GM12892 (cell line): Measurements from ENCODE around the gene LAMA3.

Experiments
- DNase-seq: peaks from one replicate; pipeline ENCODE4 v3.0.0; 2011; ENCODE audit not compliant: insufficient read length
- FAIRE-seq: peaks from 2 replicates; lab custom pipeline; 2011; peaks lifted over from hg19 to GRCh38; lab: Jason Lieb, UNC
- POLR2A ChIP-seq: IDR thresholded peaks from 2 replicates; pipeline ENCODE4 v1.6.1; 2011; ENCODE audit warnings: low read depth, low read length, control low read depth
- POLR2AphosphoS5 ChIP-seq: IDR thresholded peaks from 2 replicates; pipeline ENCODE4 v1.6.1; 2011; ENCODE audit warnings: low read depth, low read length, control low read depth
- TAF1 ChIP-seq: IDR thresholded peaks from 2 replicates; pipeline ENCODE4 v1.6.1; 2011; ENCODE audit warnings: low read depth, mild to moderate bottlenecking, control low read depth, low read length, borderline replicate concordance

The LAMA3 gene

GRCh38 chr18:23675236-23675635, 14.0 kb upstream of the LAMA3 start:
- DNase-seq (no peak), FAIRE-seq (no peak)
- TF ChIP-seq POLR2AphosphoS5 (no peak), TAF1 (no peak), POLR2A (no peak)

GRCh38 chr18:23675896-23676295, 13.4 kb upstream of the LAMA3 start:
- no peak for DNase-seq
- FAIRE-seq: no peak
- TF ChIP-seq POLR2A (no peak), TAF1 (no peak)

GRCh38 chr18:23682045-23682444, 7.2 kb upstream of the LAMA3 start:
- TF ChIP-seq TAF1 (no peak), POLR2A (no peak), POLR2AphosphoS5 (no peak)
- FAIRE-seq (no peak), DNase-seq (no peak)

- FAIRE-seq (peak; percentile 66), DNase-seq (no peak)
- no peak for TF ChIP-seq TAF1
- no peak for TF ChIP-seq POLR2AphosphoS5
- no peak for TF ChIP-seq POLR2A
These were observed 6.8 kb upstream of the LAMA3 start for GRCh38 chr18:23682472-23682871.

DNA sequence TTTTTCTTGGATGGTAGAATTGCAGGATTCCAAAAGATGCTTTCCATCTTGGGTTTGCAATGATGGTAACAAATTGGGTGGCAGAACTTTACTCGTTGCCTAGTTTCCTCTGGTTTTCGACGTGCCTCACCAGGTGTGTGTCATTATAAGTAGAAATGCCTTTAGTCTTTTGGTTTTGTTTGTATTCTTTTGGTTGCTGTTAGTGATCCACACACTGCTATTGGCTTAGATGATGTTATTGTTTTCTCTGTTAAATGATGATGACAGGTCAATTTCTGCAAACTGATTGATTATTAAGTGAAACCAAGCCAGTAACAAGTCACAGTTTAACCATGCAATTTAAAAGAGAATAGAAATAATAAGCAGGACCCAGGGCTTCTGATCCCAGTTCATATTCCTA, 6.1 kb upstream of the LAMA3 start:
- DNase-seq (no peak), FAIRE-seq (no peak)
- TF ChIP-seq POLR2A (no peak), POLR2AphosphoS5 (no peak), TAF1 (no peak)

GRCh38 chr18:23683671-23684070, 5.6 kb upstream of the LAMA3 start:
- peak; percentile 24 for FAIRE-seq
- no peak for DNase-seq
- TF ChIP-seq POLR2AphosphoS5: no peak
- no peak for TF ChIP-seq TAF1
- TF ChIP-seq POLR2A: no peak

GRCh38 chr18:23684515-23685197, 4.6 kb upstream of the LAMA3 start:
- TF ChIP-seq POLR2A: no peak
- TF ChIP-seq TAF1: no peak
- no peak for TF ChIP-seq POLR2AphosphoS5
- no peak for FAIRE-seq
- no peak for DNase-seq

DNA sequence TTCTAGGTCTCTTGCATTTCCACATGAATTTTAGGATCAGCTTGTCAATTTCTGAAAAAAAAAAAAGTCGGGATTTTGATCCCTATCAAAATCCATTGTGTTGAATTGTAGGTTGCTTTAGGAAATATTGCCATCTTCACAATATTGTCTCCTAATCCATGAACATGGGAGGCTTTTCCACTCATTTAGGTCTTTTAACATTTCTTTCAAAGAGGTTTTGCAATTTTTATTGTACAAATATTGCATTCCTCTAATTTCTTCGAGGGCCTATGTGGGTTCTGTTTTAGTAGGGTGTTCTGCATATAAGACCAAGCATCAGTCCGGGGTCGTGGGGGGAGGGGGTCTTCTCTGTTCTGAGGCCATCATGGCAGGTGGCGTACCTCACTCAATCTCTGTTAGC, 725 bp upstream of the LAMA3 start:
- no peak for DNase-seq
- no peak for TF ChIP-seq POLR2A
- TF ChIP-seq POLR2AphosphoS5: no peak
- no peak for TF ChIP-seq TAF1
- FAIRE-seq: no peak

GRCh38 chr18:23689616-23690504, 607 bp downstream of the LAMA3 start:
- no peak for FAIRE-seq
- no peak for TF ChIP-seq TAF1
- TF ChIP-seq POLR2A: no peak
- no peak for TF ChIP-seq POLR2AphosphoS5
- DNase-seq: no peak

DNA sequence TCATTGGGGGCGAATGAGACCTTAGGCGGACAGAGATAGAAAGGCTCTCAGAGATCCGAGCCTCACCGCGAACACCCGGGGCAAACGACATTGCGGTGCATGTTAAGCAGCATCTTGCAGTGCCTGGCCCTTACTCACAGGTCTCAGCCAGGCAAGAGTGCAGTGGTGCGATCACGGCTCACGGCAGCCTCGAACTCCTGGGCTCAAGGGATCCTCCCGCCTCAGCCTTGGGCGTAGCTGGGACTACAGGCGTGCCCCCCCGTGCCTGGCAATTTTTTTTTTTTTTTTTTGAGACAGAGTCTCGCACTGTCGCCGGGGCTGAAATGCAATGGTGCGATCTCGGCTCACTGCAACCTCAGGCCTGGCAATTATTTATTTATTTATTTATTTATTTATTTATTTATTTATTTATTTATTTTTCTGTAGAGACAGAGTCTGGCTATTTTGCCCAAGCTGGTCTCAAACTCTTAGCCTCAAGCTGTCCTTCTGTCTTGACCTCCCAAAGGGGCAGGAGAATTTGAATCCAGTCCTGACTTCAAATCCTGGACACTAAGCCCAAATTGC, 1.3 kb downstream of the LAMA3 start:
- DNase-seq (no peak), FAIRE-seq (no peak)
- TF ChIP-seq TAF1: no peak
- TF ChIP-seq POLR2A: no peak
- TF ChIP-seq POLR2AphosphoS5: no peak

DNA sequence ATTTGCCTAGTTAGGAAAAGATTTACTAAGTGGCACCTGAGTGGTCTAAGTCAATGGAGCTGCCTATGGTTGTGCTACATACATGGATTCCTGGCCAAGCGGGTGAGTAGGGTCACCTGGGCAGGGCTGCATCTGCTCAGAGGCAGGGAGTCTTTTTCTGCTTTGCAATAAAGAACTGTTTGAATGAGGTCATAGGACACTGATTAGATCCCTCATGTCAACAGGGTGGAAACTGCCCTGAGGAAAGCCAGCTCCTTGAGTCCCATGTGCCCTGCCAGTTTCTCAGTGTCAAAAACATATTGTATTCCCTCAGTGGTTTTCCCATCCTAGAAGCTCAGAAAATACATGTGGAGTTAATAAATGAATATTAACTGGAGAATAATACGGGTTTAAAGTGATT, 4.6 kb downstream of the LAMA3 start:
- DNase-seq (no peak), FAIRE-seq (no peak)
- TF ChIP-seq POLR2A: no peak
- TF ChIP-seq TAF1: no peak
- no peak for TF ChIP-seq POLR2AphosphoS5
